HG03280 (cell line): ENCODE measurements around the gene GPRIN2.

Source experiments
- ATAC-seq: cut with Tn5 transposase; IDR thresholded peaks from one replicate; pipeline ENCODE4 v1.9.1; 2021; ENCODE audit warnings: mild to moderate bottlenecking, moderate library complexity; ENCODE audit not compliant: unreplicated experiment

The GPRIN2 gene

GRCh38 chr10:46549171-46550075 is 7.0 kb downstream of the GPRIN2 start:
- no peak for ATAC-seq

- ATAC-seq, result no peak
Measured at GRCh38 chr10:46548498-46549090, 7.9 kb downstream of the GPRIN2 start.

GRCh38 chr10:46547541-46548497 is 8.6 kb downstream of the GPRIN2 start:
- no peak for ATAC-seq

GRCh38 chr10:46546591-46547540 is 9.6 kb downstream of the GPRIN2 start:
- ATAC-seq, result no peak

- no peak for ATAC-seq
Measured at GRCh38 chr10:46545861-46546590, 10.4 kb downstream of the GPRIN2 start.

- no peak for ATAC-seq
Measured at GRCh38 chr10:46544989-46545791, 11.3 kb downstream of the GPRIN2 start.

GRCh38 chr10:46543466-46544377 is 12.7 kb downstream of the GPRIN2 start:
- no peak for ATAC-seq

- no peak for ATAC-seq
Measured at GRCh38 chr10:46542567-46543465, 13.6 kb downstream of the GPRIN2 start.

- no peak for ATAC-seq
Measured at GRCh38 chr10:46541735-46542566, 14.5 kb downstream of the GPRIN2 start.

- no peak for ATAC-seq
Measured at GRCh38 chr10:46541017-46541661, 15.3 kb downstream of the GPRIN2 start.

GRCh38 chr10:46540412-46541016 is 15.9 kb downstream of the GPRIN2 start:
- no peak for ATAC-seq

GRCh38 chr10:46539596-46540411 is 16.7 kb downstream of the GPRIN2 start:
- no peak for ATAC-seq

- ATAC-seq, result no peak
Measured at GRCh38 chr10:46538717-46539426, 17.6 kb downstream of the GPRIN2 start.
